H9 (cell line): ENCODE data around the gene TUFT1. TPM values are rescaled to one million over a fixed set of nuclear protein-coding genes. Genes with fewer than 3 reads are reported as not detected.

Experiments
- DNase-seq: peaks from one replicate; pipeline ENCODE4 v3.0.0-alpha.2; 2017
- H2AFZ ChIP-seq: one replicate; pipeline ENCODE4 v1.6.1; 2013; ENCODE audit warnings: mild to moderate bottlenecking, low read length, control low read depth, moderate library complexity
- H2AK5ac ChIP-seq: 2 replicates; pipeline ENCODE4 v1.6.1; 2013; ENCODE audit warnings: low read length, control low read depth, mixed read lengths; ENCODE audit not compliant: insufficient read length
- H2BK120ac ChIP-seq: one replicate; pipeline ENCODE4 v1.6.1; 2013; ENCODE audit warnings: low read depth, mild to moderate bottlenecking, low read length, control low read depth, inconsistent platforms; ENCODE audit not compliant: poor library complexity, severe bottlenecking
- H2BK12ac ChIP-seq: 2 replicates; pipeline ENCODE4 v1.6.1; 2013; ENCODE audit warnings: low read length, control low read depth, mixed read lengths, low read depth; ENCODE audit not compliant: insufficient read length
- H2BK15ac ChIP-seq: 2 replicates; pipeline ENCODE4 v1.6.1; 2013; ENCODE audit warnings: low read depth, low read length, control low read depth
- H2BK20ac ChIP-seq: one replicate; pipeline ENCODE4 v1.6.1; 2013; ENCODE audit warnings: low read depth, mild to moderate bottlenecking, low read length, control low read depth, inconsistent platforms; ENCODE audit not compliant: poor library complexity, severe bottlenecking
- H2BK5ac ChIP-seq: 2 replicates; pipeline ENCODE4 v1.6.1; 2013; ENCODE audit warnings: low read length, control low read depth, mixed read lengths; ENCODE audit not compliant: insufficient read length
- H3K14ac ChIP-seq: 2 replicates; pipeline ENCODE4 v1.6.1; 2013; ENCODE audit warnings: low read length, control low read depth; ENCODE audit not compliant: insufficient read depth
- H3K18ac ChIP-seq: 2 replicates; pipeline ENCODE4 v1.6.1; 2013; ENCODE audit warnings: low read depth, mild to moderate bottlenecking, mixed read lengths, low read length, control low read depth; ENCODE audit not compliant: insufficient read length
- H3K23ac ChIP-seq: 2 replicates; pipeline ENCODE4 v1.6.1; 2013; ENCODE audit warnings: low read length, control low read depth, mixed read lengths, low read depth; ENCODE audit not compliant: insufficient read length
- H3K23me2 ChIP-seq: 2 replicates; pipeline ENCODE4 v1.6.1; 2013; ENCODE audit warnings: low read depth, mild to moderate bottlenecking, mixed read lengths, low read length, control low read depth; ENCODE audit not compliant: insufficient read length, poor library complexity, severe bottlenecking
- H3K27ac ChIP-seq: 2 replicates; pipeline ENCODE4 v1.5.1; 2013; ENCODE audit warnings: low read length, control low read depth, mixed read lengths, low read depth; ENCODE audit not compliant: insufficient read length
- H3K27me3 ChIP-seq: 2 replicates; pipeline ENCODE4 v1.6.1; 2013; ENCODE audit warnings: low read length, control low read depth, inconsistent platforms; ENCODE audit not compliant: insufficient read depth
- H3K4ac ChIP-seq: 2 replicates; pipeline ENCODE4 v1.6.1; 2013; ENCODE audit warnings: low read depth, mild to moderate bottlenecking, control low read depth, inconsistent platforms, low read length, moderate library complexity
- H3K4me1 ChIP-seq: 2 replicates; pipeline ENCODE4 v1.6.1; 2013; ENCODE audit warnings: low read length, control low read depth, inconsistent platforms; ENCODE audit not compliant: insufficient read depth
- H3K4me2 ChIP-seq: 2 replicates; pipeline ENCODE4 v1.6.1; 2013; ENCODE audit warnings: low read length, control low read depth, mixed read lengths; ENCODE audit not compliant: insufficient read length, insufficient read depth
- H3K56ac ChIP-seq: 2 replicates; pipeline ENCODE4 v1.6.1; 2013; ENCODE audit warnings: low read depth, mild to moderate bottlenecking, mixed read lengths, low read length, control low read depth; ENCODE audit not compliant: insufficient read length
- H3K79me1 ChIP-seq: 2 replicates; pipeline ENCODE4 v1.6.1; 2013; ENCODE audit warnings: low read depth, mild to moderate bottlenecking, moderate library complexity, low read length, control low read depth, inconsistent platforms; ENCODE audit not compliant: insufficient read depth, poor library complexity, severe bottlenecking
- H3K79me2 ChIP-seq: 2 replicates; pipeline ENCODE4 v1.6.1; 2013; ENCODE audit warnings: low read length, control low read depth, inconsistent platforms; ENCODE audit not compliant: insufficient read depth
- H3K9ac ChIP-seq: 2 replicates; pipeline ENCODE4 v1.6.1; 2013; ENCODE audit warnings: low read length, control low read depth, mixed read lengths; ENCODE audit not compliant: insufficient read length; ENCODE audit errors: extremely low read depth
- H3K9me3 ChIP-seq: one replicate; pipeline ENCODE4 v1.6.1; 2013; ENCODE audit warnings: low read depth, low read length, inconsistent platforms; ENCODE audit not compliant: control insufficient read depth
- H3T11ph ChIP-seq: one replicate; pipeline ENCODE4 v1.6.1; 2013; ENCODE audit warnings: mild to moderate bottlenecking, low read length, control low read depth, inconsistent platforms
- H4K20me1 ChIP-seq: one replicate; pipeline ENCODE4 v1.6.1; 2013; ENCODE audit not compliant: control insufficient read depth, insufficient read length, insufficient read depth
- H4K5ac ChIP-seq: 2 replicates; pipeline ENCODE4 v1.6.1; 2013; ENCODE audit warnings: low read depth, mild to moderate bottlenecking, mixed read lengths, low read length, control low read depth; ENCODE audit not compliant: insufficient read length
- H4K8ac ChIP-seq: replicated peaks from 2 replicates; pipeline ENCODE4 v1.6.1; 2013; ENCODE audit warnings: low read length, control low read depth, mixed read lengths, low read depth; ENCODE audit not compliant: insufficient read length
- H4K91ac ChIP-seq: 2 replicates; pipeline ENCODE4 v1.6.1; 2013; ENCODE audit warnings: low read depth, mild to moderate bottlenecking, moderate library complexity, mixed read lengths, low read length, control low read depth; ENCODE audit not compliant: insufficient read length
- H3K27ac Mint-ChIP-seq, 3 experiments: 2 replicates in 2 of 3; 3 replicates in 1 of 3; pipeline ENCODE4 v1.8.0; 2020 to 2021; ENCODE audit warnings: mixed read lengths in 3 of 3, mild to moderate bottlenecking in 1 of 3, moderate library complexity in 1 of 3
- H3K27me3 Mint-ChIP-seq: 2 replicates; pipeline ENCODE4 v1.8.0; 2021; ENCODE audit warnings: low read depth, mild to moderate bottlenecking, moderate library complexity, mixed read lengths
- H3K36me3 Mint-ChIP-seq, 3 experiments: 2 replicates in 2 of 3; 3 replicates in 1 of 3; pipeline ENCODE4 v1.8.0; 2020 to 2021; ENCODE audit warnings: low read depth in 3 of 3, mixed read lengths in 3 of 3; ENCODE audit not compliant: insufficient read depth in 1 of 3
- H3K4me1 Mint-ChIP-seq, 2 experiments: 2 replicates each; pipeline ENCODE4 v1.8.0; 2020; ENCODE audit warnings: mixed read lengths in 2 of 2
- H3K4me3 Mint-ChIP-seq, 2 experiments: 2 replicates in 1 of 2; 3 replicates in 1 of 2; pipeline ENCODE4 v1.8.0; 2020 to 2021; ENCODE audit warnings: mild to moderate bottlenecking in 2 of 2, mixed read lengths in 2 of 2, moderate library complexity in 1 of 2
- H3K9me3 Mint-ChIP-seq, 2 experiments: 2 replicates in 1 of 2; 3 replicates in 1 of 2; pipeline ENCODE4 v1.8.0; 2020; ENCODE audit warnings: mild to moderate bottlenecking in 2 of 2, mixed read lengths in 2 of 2, moderate library complexity in 1 of 2
- WGBS: extraction: QIAGEN DNeasy Blood & Tissue Kit; methylation state at CpG from one replicate; pipeline ENCODE4 v1.1.7; 2013; ENCODE audit warnings: missing lambda C conversion rate, low lambda C conversion rate, mixed read lengths; ENCODE audit not compliant: insufficient read length; ENCODE audit errors: extremely low coverage; 5-methylcytosine and 5-hydroxymethylcytosine counted together
- total RNA-seq: library from RNA; stranded (reverse); gene quantifications from 2 replicates; pipeline ENCODE4 v1.2.1, GENCODE V29; 2021
- TF ChIP-seq, protein P1 (sequence below): fragments of 200-600 bp; sonication (generic); conservative IDR thresholded peaks from 3 replicates; pipeline ENCODE4 v1.8.0; 2021; ENCODE audit warnings: antibody characterized with exemption, mild to moderate bottlenecking

Gene TUFT1
- total RNA-seq, 1 experiment from 2014 or later, result 6.2 TPM

- Histone ChIP-seq H3K79me2 (no peaks in the 10 kb centered on the region), H3K23ac (no peak overlapping the region), H3K27ac (no peak overlapping the region), H2BK12ac (no peak overlapping the region), H3K23me2 (no peaks in the 10 kb centered on the region), H3K9ac (no peak overlapping the region), H3K56ac (no peak overlapping the region), H4K8ac (no peak overlapping the region), H3K4ac (no peak overlapping the region), H3K18ac (no peak overlapping the region), H2BK5ac (no peak overlapping the region), H3K4me2 (no peak overlapping the region), H3K9me3 (no peaks in the 10 kb centered on the region), H4K20me1 (no peaks in the 10 kb centered on the region), H2AK5ac (no peak overlapping the region), H2BK120ac (no peak overlapping the region), H3K27me3 (no peaks in the 10 kb centered on the region), H2BK15ac (no peak overlapping the region), H3T11ph (no peak overlapping the region), H2AFZ (no peak overlapping the region), H3K4me1 (peaks cover 2% of the 10 kb centered on the region; the same call in 1 of the 2 replicates), H3K14ac (no peak overlapping the region), H2BK20ac (no peak overlapping the region), H4K5ac (no peak overlapping the region), H4K91ac (no peak overlapping the region), H3K79me1 (no peaks in the 10 kb centered on the region)
- Mint-ChIP-seq H3K4me3 (no peak overlapping the region), H3K4me1 (peaks cover 8% of the 10 kb centered on the region in 2 experiments), H3K27me3 (no peaks in the 10 kb centered on the region), H3K9me3 (no peaks in the 10 kb centered on the region), H3K27ac (peak overlapping the region in 1 of 3 experiments; percentile 12; a peak in 1 of 7 replicates), H3K36me3 (peaks cover 37 to 68% (median 64%) of the 10 kb centered on the region in 3 experiments; a peak in 6 of 7 replicates)
- WGBS, result no CpG with 5 or more reads among the region's 18 CpGs
- TF ChIP-seq, protein P1, sequence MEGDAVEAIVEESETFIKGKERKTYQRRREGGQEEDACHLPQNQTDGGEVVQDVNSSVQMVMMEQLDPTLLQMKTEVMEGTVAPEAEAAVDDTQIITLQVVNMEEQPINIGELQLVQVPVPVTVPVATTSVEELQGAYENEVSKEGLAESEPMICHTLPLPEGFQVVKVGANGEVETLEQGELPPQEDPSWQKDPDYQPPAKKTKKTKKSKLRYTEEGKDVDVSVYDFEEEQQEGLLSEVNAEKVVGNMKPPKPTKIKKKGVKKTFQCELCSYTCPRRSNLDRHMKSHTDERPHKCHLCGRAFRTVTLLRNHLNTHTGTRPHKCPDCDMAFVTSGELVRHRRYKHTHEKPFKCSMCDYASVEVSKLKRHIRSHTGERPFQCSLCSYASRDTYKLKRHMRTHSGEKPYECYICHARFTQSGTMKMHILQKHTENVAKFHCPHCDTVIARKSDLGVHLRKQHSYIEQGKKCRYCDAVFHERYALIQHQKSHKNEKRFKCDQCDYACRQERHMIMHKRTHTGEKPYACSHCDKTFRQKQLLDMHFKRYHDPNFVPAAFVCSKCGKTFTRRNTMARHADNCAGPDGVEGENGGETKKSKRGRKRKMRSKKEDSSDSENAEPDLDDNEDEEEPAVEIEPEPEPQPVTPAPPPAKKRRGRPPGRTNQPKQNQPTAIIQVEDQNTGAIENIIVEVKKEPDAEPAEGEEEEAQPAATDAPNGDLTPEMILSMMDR, result no peak
- DNase-seq, result no peak
Measured at GRCh38 chr1:151529781-151530180, 10.3 kb upstream of the TUFT1 start.
